Cardiac septum (tissue), 1 donor: Measurements from ENCODE around the gene BTBD18. TPM values are rescaled to one million over a fixed set of nuclear protein-coding genes. Genes with fewer than 3 reads are reported as not detected.
A peak's percentile ranks its signal among the peaks of the same experiment; 100 is the strongest.

Experiments
- DNase-seq: peaks from one replicate; pipeline ENCODE4 v3.0.0-alpha.2; 2020; ENCODE audit warnings: low spot score
- intact Hi-C: fragments of 100-400 bp; cut with DNase I; formaldehyde crosslinking; loops from one replicate; pipeline ENCODE4 v1.14.0; 2022
- total RNA-seq: library from RNA; stranded (reverse); fragmentation: NEBNext Ultra II Directional; extraction: Animal tissue kit (Norgen Biotek cat#: 25700); gene quantifications from one replicate; pipeline ENCODE4 v1.2.1, GENCODE V29; 2021
- donor health status: DM: no; HTN: no; CAD: no.

BTBD18 gene
- total RNA-seq, 1 donor from 2014 or later, result not detected

- intact Hi-C loops, result no loop called here
These were observed 25.1 kb upstream of the BTBD18 start for GRCh38 chr11:57776577-57777210.

GRCh38 chr11:57776031-57776521 is 24.5 kb upstream of the BTBD18 start:
- intact Hi-C loops, result no loop called here
- no peak for DNase-seq

More at GRCh38 chr11:57776577-57777210, 25.1 kb upstream of the BTBD18 start:
- no peak for DNase-seq

GRCh38 chr11:57775491-57775890 is 23.9 kb upstream of the BTBD18 start:
- DNase-seq, result no peak
- intact Hi-C loops, result no loop called here

- no peak for DNase-seq
- intact Hi-C loops, result no loop called here
These were observed 21.5 kb upstream of the BTBD18 start for GRCh38 chr11:57773026-57773598.

GRCh38 chr11:57772562-57772961 is 20.9 kb upstream of the BTBD18 start:
- intact Hi-C loops, result no loop called here
- DNase-seq, result no peak

GRCh38 chr11:57771365-57771764 is 19.7 kb upstream of the BTBD18 start:
- intact Hi-C loops, result no loop called here
- no peak for DNase-seq

GRCh38 chr11:57770793-57771192 is 19.2 kb upstream of the BTBD18 start:
- intact Hi-C loops, result no loop called here

GRCh38 chr11:57764972-57765371 is 13.4 kb upstream of the BTBD18 start:
- intact Hi-C loops, result no loop called here

More at GRCh38 chr11:57770793-57771192, 19.2 kb upstream of the BTBD18 start:
- DNase-seq, result no peak

GRCh38 chr11:57764566-57764965 is 12.9 kb upstream of the BTBD18 start:
- DNase-seq, result no peak
- intact Hi-C loops, result no loop called here

More at GRCh38 chr11:57764972-57765371, 13.4 kb upstream of the BTBD18 start:
- no peak for DNase-seq

- no peak for DNase-seq
- intact Hi-C loops, result no loop called here
These were observed 12.4 kb upstream of the BTBD18 start for GRCh38 chr11:57764021-57764420.

GRCh38 chr11:57763568-57763967 is 11.9 kb upstream of the BTBD18 start:
- intact Hi-C loops, result loop anchor here (2.0 kb wide), 2 partner anchors 15 to 37 kb away; no protein-coding TSS in a partner anchor
- DNase-seq, result no peak

GRCh38 chr11:57762235-57762861 is 10.7 kb upstream of the BTBD18 start:
- intact Hi-C loops, result loop anchor here (2.0 kb wide), 2 partner anchors 16 to 38 kb away; no protein-coding TSS in a partner anchor

GRCh38 chr11:57761301-57762234 is 9.9 kb upstream of the BTBD18 start, which contains the start of gene CTNND1:
TSS of gene CTNND1 (plus strand) at chr11:57761802. CDS start at chr11:57791479, 29,677 bp downstream.
- peak; percentile 90 for DNase-seq
- intact Hi-C loops, result loop anchor here (2.0 kb wide), 2 partner anchors 17 to 39 kb away; no protein-coding TSS in a partner anchor

More at GRCh38 chr11:57762235-57762861, 10.7 kb upstream of the BTBD18 start:
- DNase-seq, result no peak

GRCh38 chr11:57758174-57758573 is 6.6 kb upstream of the BTBD18 start:
- intact Hi-C loops, result no loop called here
- DNase-seq, result no peak

GRCh38 chr11:57752954-57753353 is 1.3 kb upstream of the BTBD18 start:
- no peak for DNase-seq
- intact Hi-C loops, result no loop called here

GRCh38 chr11:57751176-57751575 is 443 bp downstream of the BTBD18 start:
- DNase-seq, result no peak
- intact Hi-C loops, result no loop called here

GRCh38 chr11:57746920-57747319 is 4.7 kb downstream of the BTBD18 start:
- intact Hi-C loops, result no loop called here
- no peak for DNase-seq

GRCh38 chr11:57745206-57745605 is 6.4 kb downstream of the BTBD18 start:
- intact Hi-C loops, result no loop called here
- no peak for DNase-seq

- no peak for DNase-seq
- intact Hi-C loops, result loop anchor here (5.0 kb wide), 1 partner anchor 77 kb away; the partner anchor contains the start of gene ZDHHC5
These were observed 7.3 kb downstream of the BTBD18 start for GRCh38 chr11:57744357-57744756.
